IPS DF 4.7 (cell line): ENCODE data around the gene CAMTA1.
"Not testable (repeated sequence)": the region's sequence is repeated elsewhere in the genome, so short reads cannot be mapped to it uniquely, and the experiment has no call there.

Source experiments
- DNase-seq: peaks from one replicate; pipeline ENCODE4 v3.0.0-alpha.2; 2013; ENCODE audit warnings: low spot score; ENCODE audit errors: extremely low read depth

The CAMTA1 gene

DNA sequence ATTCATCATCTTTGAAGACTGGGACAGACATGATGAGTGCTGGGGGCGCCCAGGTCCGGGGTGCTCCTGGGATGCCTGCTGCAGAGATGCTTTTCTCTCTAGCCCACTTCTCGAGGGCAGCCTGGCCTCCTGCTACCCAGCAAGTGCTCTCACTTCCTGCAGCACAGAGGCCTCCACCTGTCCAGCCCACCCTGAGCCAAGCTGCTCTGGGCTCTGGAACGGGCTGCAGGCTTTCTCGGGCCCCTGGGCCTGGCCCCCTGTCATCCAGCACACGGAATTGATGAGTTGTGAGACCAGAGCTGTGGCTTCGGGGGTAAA is 516.4 kb downstream of the CAMTA1 start:
- DNase-seq: no peak

DNA sequence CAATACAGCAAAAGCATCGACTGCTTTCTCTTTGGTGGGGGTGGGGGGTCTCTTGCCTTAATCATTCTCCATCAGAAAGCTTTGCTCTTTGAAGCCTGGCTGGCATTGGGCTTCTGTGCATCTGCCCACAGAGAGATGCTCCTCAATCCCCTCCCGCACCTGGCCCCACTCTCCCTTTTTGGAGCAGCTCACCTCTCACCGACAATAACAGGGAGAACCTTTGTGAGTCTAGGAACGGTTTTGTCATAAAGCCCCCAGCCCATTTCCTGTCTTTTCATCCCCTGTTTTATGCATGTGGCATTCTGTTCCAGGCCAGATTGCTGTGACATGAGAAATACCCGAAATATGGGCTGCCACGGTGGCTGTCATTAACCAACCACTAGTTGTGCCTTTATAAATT is 516.9 kb downstream of the CAMTA1 start:
- DNase-seq: no peak

DNA sequence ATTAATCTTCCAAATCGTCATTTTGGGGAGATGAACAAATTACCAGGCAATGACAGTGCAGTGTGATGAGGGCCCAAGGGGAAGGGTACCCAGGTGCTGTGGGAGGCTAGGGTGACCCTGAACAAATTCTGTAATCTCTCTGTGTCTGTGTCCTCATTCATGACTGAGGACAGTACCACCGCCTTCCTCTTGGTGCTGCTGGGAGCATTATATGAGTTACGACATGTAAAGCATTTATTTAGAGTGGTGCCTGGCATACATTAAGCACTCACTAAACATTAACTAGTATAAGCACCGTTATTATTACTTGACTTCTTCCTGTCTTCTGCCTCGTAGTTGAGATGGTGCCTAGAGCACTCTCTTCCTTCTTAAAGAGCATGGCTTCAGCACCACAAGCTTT is 517.6 kb downstream of the CAMTA1 start:
- no peak for DNase-seq

GRCh38 chr1:7303554-7304317 is 518.5 kb downstream of the CAMTA1 start:
- DNase-seq: no peak

- DNase-seq: no peak
Observed at GRCh38 chr1:7313081-7313546, 527.9 kb downstream of the CAMTA1 start.

DNA sequence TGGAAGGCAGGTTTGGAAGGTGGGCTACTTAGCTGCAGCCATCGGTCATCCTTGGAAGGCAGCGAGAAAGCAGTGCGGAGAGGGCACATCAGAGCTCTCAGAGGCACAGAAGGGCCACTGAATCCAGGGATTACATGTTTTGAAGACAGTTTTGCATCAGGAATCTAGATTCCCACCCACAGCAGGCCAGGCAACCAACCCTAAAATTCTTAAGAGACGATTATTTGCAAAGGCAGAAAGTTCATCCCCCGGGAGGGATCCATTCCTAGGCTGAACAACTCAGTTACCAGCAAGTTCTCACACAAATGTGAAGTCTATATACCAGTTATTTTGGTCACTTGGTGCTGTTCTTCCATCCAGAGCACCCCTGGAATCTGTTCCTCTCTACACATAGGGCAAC is 528.6 kb downstream of the CAMTA1 start:
- no peak for DNase-seq

GRCh38 chr1:7315316-7315715 is 530.1 kb downstream of the CAMTA1 start:
- no peak for DNase-seq

DNA sequence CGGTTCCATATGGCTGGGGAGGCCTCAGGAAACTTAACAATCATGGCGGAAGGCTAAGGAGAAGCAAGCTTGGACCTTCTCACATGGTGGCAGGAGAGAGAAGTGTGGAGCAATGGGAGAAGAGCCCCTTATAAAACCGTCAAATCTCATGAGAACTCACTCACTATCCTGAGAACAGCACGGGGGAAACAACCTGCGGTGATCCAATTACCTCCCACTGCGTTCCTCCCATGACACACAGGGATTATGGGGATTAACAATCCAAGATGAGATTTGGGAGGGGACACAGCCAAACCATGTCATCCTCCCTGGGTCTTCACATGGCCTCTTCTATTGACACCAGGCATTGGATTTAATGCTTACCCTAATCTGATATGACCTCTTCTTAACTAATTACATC is 530.7 kb downstream of the CAMTA1 start:
- no peak for DNase-seq

GRCh38 chr1:7317888-7318287 is 532.6 kb downstream of the CAMTA1 start:
- no peak for DNase-seq

DNA sequence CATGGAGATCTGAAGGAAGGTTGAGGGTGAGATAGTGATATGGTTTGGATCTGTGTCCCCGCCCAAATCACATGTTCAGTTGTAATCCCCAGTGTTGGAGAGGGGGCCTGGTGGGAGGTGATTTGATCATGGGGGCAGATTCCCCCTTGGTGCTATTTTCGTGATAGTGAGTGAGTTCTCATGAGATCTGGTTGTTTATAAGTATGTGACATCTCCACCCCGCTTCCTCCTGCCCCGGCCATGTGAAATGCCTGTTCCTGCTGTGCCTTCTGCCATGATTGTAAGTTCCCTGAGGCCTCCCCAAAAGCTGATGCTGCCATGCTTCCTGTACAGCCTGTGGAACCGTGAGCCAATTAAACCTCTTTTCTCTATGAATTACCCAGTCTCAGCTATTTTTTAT is 533.9 kb downstream of the CAMTA1 start:
- DNase-seq: no peak

GRCh38 chr1:7320661-7321060 is 535.4 kb downstream of the CAMTA1 start:
- DNase-seq: no peak

- no peak for DNase-seq
Observed at GRCh38 chr1:7322283-7322785, 537.1 kb downstream of the CAMTA1 start.

DNA sequence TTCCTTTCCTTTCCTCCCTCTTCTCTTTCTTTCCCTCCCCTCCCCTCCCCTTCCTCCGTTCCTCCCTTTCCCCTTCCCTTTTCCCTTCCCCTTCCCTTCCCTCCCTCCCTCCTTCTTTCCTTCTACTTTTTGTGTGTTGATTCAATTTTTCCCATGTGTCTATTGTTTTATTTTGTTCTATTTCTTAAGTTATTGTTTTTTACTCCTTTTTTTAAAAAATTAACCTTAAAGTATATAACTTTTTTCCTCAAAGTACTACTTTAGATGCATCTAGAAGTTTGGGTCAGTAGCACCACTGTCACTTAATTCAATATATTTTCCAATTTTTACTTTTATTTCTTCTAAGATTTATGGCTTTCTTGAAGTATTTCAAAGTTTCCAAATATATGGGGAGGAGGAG is 537.7 kb downstream of the CAMTA1 start:
- DNase-seq: no peak

GRCh38 chr1:7325254-7325653 is 540.0 kb downstream of the CAMTA1 start:
- no peak for DNase-seq

DNA sequence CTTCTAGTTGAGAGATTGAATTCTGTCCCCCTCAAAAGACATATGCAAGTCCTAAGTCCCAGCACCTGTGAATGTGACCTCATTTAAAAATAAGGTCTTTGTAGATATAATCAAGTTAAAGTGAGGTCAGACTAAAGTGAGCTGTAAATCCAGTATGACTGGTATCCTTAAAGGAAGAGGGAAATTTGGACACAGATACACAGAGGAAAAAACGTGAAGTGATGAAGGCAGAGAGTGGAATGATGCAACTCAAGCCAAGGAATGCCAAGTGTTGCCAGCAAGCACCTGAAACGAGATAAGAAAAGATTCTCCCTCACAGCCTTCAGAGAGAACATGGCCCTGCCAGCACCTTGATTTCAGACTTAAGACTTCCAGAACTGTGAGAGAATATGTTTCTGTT is 541.1 kb downstream of the CAMTA1 start:
- DNase-seq: no peak

DNA sequence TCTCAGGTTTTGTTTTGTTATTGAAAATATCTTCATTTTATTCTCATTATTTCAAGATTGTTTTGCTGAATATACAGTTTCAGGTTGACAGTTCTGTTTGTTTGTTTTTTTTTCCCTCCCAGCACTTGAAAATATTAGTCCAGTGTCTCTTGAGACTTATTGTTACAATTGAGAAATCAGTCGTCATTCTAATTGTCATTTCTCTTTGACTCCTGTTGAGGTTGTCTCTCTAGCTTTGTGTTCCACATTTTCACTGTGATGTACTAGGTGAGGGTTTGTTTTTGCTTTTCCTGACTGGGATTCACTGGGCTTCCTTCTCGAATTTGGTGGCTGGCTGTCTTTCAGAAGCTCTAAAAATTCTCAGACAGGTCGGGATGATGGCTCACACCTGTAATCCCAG is 542.6 kb downstream of the CAMTA1 start:
- DNase-seq: no peak

GRCh38 chr1:7329868-7330615 is 544.8 kb downstream of the CAMTA1 start:
- DNase-seq: no peak

DNA sequence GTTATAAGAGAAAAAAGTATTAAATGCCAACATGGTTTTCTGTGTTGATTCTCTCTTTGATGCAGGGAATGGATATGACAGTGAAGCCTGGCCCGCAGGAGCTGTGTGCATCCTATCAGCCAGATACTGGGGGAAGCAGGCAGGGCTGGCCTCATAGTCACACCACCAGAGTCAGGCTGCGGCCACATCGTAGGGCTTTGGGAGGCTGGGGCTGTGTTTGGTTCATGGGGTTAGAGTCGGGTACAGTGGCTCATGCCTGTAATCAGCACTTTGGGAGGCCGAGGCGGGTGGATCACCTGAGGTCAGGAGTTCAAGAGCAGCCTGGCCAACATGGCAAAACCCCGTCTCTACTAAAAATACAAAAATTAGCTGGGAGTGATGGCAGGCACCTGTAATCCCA is 545.5 kb downstream of the CAMTA1 start:
- DNase-seq: not testable (repeated sequence)

GRCh38 chr1:7331926-7332535 is 546.8 kb downstream of the CAMTA1 start:
- no peak for DNase-seq

- no peak for DNase-seq
Observed at GRCh38 chr1:7333094-7333493, 547.8 kb downstream of the CAMTA1 start.

GRCh38 chr1:7333620-7334019 is 548.4 kb downstream of the CAMTA1 start:
- DNase-seq: no peak

DNA sequence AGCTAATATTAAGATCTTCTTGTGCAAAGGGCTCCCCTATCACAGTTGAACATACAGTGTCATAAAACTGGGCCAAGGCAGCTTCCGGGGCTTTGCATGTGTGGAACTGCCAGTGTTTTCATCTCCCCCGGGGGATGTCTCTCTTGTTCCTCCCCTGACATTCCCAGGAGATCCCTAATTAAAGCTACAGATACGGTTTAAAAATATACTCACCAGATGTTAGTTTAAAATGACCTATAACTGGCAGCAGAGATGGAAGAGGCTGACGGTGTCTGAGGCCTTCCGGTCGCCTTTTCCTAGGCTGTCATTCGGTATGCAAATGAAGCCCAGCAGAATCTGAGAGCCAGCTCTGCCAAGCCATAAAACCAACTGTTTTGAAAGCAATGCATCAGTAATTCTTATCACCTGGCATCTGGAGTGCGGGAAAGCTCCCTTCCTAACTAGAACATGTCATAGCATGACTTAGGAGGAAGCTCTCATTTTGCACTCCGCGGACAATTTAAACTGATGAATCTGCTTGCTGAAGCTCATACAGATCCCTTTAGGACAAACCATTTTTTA is 549.3 kb downstream of the CAMTA1 start:
- no peak for DNase-seq
